Thoracic aorta (tissue), 2 donors: ENCODE data around the gene ABCA10. TPM values are rescaled to one million over a fixed set of nuclear protein-coding genes. Genes with fewer than 3 reads are reported as not detected.
"Not testable (repeated sequence)": the region's sequence is repeated elsewhere in the genome, so short reads cannot be mapped to it uniquely, and the experiment has no call there.

ENCODE experiments used
- ATAC-seq: fragments of 150-250 bp; one replicate; pipeline ENCODE4 v1.8.0; 2017; ENCODE audit warnings: low read depth; ENCODE audit not compliant: insufficient number of reproducible peaks, low FRiP score
- DNase-seq: peaks from one replicate; pipeline ENCODE4 v3.0.0-alpha.2; 2020; ENCODE audit warnings: low spot score
- H3K27ac ChIP-seq, 2 donors: fragments of 200-600 bp; sonication (generic); 1 replicate in 1 of 2; 2 replicates in 1 of 2; pipeline ENCODE4 v1.5.1; 2016; ENCODE audit warnings: mild to moderate bottlenecking in 2 of 2, moderate library complexity in 2 of 2
- H3K27me3 ChIP-seq: fragments of 200-600 bp; sonication (generic); replicated peaks from 2 replicates; pipeline ENCODE4 v1.6.0; 2016; ENCODE audit warnings: mild to moderate bottlenecking; ENCODE audit not compliant: insufficient read depth
- H3K36me3 ChIP-seq: fragments of 200-600 bp; sonication (generic); one replicate; pipeline ENCODE4 v1.5.1; 2016
- H3K4me1 ChIP-seq, 2 donors: fragments of 200-600 bp; sonication (generic); 1 replicate in 1 of 2; 2 replicates in 1 of 2; pipeline versions ENCODE4 v1.5.1 to v1.6.0; 2016; ENCODE audit warnings: low read depth in 2 of 2, mild to moderate bottlenecking in 1 of 2; ENCODE audit not compliant: control insufficient read depth in 1 of 2
- H3K4me3 ChIP-seq: fragments of 200-600 bp; sonication (generic); 2 replicates; pipeline ENCODE4 v1.5.1; 2016; ENCODE audit warnings: mild to moderate bottlenecking
- H3K9me3 ChIP-seq: fragments of 200-600 bp; sonication (generic); 2 replicates; pipeline ENCODE4 v1.5.1; 2016
- total RNA-seq, 2 donors: library from RNA; depleted of rRNA; stranded (reverse); fragments of >200 nt; gene quantifications; one replicate each; pipeline versions ENCODE4 v1.1.0 to v1.2.3, GENCODE V29; 2016
- TF ChIP-seq, protein P1 (sequence below): fragments of 200-600 bp; sonication (generic); IDR thresholded peaks from one replicate; pipeline ENCODE4 v1.5.1; 2019; ENCODE audit warnings: antibody characterized with exemption

ABCA10 gene, protein sequence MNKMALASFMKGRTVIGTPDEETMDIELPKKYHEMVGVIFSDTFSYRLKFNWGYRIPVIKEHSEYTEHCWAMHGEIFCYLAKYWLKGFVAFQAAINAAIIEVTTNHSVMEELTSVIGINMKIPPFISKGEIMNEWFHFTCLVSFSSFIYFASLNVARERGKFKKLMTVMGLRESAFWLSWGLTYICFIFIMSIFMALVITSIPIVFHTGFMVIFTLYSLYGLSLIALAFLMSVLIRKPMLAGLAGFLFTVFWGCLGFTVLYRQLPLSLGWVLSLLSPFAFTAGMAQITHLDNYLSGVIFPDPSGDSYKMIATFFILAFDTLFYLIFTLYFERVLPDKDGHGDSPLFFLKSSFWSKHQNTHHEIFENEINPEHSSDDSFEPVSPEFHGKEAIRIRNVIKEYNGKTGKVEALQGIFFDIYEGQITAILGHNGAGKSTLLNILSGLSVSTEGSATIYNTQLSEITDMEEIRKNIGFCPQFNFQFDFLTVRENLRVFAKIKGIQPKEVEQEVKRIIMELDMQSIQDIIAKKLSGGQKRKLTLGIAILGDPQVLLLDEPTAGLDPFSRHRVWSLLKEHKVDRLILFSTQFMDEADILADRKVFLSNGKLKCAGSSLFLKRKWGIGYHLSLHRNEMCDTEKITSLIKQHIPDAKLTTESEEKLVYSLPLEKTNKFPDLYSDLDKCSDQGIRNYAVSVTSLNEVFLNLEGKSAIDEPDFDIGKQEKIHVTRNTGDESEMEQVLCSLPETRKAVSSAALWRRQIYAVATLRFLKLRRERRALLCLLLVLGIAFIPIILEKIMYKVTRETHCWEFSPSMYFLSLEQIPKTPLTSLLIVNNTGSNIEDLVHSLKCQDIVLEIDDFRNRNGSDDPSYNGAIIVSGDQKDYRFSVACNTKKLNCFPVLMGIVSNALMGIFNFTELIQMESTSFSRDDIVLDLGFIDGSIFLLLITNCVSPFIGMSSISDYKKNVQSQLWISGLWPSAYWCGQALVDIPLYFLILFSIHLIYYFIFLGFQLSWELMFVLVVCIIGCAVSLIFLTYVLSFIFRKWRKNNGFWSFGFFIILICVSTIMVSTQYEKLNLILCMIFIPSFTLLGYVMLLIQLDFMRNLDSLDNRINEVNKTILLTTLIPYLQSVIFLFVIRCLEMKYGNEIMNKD (N-terminal part only)
- 1 to 10 TPM; 3.2 to 4.5 TPM for total RNA-seq

DNA sequence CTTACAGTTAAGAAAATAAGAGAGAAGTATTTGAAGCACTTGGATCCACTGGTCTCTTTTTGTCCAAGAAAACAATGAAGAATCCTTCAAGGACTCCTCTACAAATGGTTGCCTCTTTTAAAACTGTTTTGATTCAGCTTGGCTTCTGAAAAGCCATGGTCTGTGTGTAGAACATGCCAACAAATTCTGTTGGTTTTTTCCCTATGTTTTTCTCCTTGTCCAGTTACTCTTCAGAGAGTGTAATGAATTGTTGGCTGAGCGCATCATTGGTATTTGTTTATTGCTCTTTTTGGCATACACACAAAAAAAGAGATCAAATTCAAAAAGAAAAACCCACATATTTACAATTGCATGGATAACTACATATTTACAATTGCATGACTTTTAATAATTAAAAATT, at the start of gene ABCA10:
ABCA10 (minus strand) TSS at position 249 of the 400 bp plus-strand sequence. CDS start 3,466 bp downstream, outside the sequence.
- ATAC-seq (no peak), DNase-seq (no peak)
- Histone ChIP-seq H3K4me1 (no peaks in the 10 kb centered on the region), H3K36me3 (no peaks in the 10 kb centered on the region), H3K4me3 (no peak within 1 kb of the TSS), H3K9me3 (peaks cover 7% of the 10 kb centered on the region), H3K27me3 (no peaks in the 10 kb centered on the region), H3K27ac (no peak within 1 kb of the TSS)
- TF ChIP-seq, protein P1, sequence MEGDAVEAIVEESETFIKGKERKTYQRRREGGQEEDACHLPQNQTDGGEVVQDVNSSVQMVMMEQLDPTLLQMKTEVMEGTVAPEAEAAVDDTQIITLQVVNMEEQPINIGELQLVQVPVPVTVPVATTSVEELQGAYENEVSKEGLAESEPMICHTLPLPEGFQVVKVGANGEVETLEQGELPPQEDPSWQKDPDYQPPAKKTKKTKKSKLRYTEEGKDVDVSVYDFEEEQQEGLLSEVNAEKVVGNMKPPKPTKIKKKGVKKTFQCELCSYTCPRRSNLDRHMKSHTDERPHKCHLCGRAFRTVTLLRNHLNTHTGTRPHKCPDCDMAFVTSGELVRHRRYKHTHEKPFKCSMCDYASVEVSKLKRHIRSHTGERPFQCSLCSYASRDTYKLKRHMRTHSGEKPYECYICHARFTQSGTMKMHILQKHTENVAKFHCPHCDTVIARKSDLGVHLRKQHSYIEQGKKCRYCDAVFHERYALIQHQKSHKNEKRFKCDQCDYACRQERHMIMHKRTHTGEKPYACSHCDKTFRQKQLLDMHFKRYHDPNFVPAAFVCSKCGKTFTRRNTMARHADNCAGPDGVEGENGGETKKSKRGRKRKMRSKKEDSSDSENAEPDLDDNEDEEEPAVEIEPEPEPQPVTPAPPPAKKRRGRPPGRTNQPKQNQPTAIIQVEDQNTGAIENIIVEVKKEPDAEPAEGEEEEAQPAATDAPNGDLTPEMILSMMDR: no peak

DNA sequence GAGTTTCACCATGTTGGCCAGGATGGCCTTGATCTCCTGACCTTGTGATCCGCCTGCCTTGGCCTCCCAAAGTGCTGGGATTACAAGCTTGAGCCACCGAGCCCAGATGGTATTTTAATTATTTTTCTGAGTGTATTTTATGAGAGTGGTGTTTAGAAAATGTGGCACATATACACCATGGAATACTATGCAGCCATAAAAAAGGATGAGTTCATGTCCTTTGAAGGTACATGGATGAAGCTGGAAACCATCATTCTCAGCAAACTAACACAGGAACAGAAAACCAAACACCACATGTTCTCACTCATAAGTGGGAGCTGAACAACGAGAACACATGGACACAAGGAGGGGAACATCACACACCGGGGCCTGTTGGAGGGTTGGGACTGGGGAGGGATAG, 47.7 kb upstream of the ABCA10 start:
- not testable (repeated sequence) for H3K36me3 ChIP-seq, DNase-seq, H3K27ac ChIP-seq, H3K27me3 ChIP-seq, H3K9me3 ChIP-seq, H3K4me3 ChIP-seq, ATAC-seq, H3K4me1 ChIP-seq

DNA sequence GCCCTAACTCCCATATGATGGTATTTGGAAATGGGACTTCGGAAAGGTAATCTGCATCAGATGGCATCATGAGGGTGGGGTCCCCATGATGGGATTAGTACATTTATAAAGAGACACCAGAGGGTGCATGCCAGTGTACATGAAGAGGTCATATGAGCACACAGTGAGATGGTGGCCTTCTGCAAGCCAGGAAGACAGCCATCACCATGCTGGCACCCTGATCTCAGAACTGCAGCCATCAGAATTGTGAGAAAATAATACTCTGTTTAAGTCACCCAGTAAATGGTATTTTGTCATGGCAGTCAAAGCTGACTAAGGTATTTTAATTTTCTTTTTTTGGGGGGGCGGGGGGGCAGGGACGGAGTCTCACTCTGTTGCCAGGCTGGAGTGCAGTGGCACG, 47.1 kb upstream of the ABCA10 start:
- DNase-seq: no peak
- Histone ChIP-seq H3K27me3 (no peaks in the 10 kb centered on the region), H3K27ac (no peak overlapping the region), H3K4me1 (no peaks in the 10 kb centered on the region), H3K9me3 (no peaks in the 10 kb centered on the region), H3K4me3 (no peak overlapping the region), H3K36me3 (no peaks in the 10 kb centered on the region)
- no peak for ATAC-seq
- TF ChIP-seq, protein P1: no peak

DNA sequence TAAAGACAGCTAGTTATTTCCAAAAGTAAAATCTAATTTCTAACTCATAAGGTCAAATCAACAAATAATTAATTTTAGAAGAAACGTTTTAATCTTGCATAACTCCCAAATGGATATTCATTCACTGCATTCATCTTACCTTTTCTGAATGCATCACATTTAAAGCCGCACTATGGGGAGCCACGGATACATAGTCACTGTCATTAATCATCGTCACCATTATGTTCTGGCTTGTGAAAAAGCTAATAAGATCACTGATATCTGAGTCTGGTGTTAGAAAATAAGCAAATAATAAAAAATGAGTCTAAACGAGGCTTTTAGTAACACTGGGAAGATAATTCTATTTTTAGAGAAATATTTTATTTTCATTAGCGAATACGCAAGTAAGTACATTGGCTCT, 42.4 kb upstream of the ABCA10 start:
- ATAC-seq: no peak
- Histone ChIP-seq H3K4me3 (no peak overlapping the region), H3K27me3 (no peaks in the 10 kb centered on the region), H3K36me3 (no peaks in the 10 kb centered on the region), H3K9me3 (no peaks in the 10 kb centered on the region), H3K4me1 (peaks cover 0 to 4% of the 10 kb centered on the region in 2 donors), H3K27ac (no peak overlapping the region)
- TF ChIP-seq, protein P1: no peak
- DNase-seq: no peak

DNA sequence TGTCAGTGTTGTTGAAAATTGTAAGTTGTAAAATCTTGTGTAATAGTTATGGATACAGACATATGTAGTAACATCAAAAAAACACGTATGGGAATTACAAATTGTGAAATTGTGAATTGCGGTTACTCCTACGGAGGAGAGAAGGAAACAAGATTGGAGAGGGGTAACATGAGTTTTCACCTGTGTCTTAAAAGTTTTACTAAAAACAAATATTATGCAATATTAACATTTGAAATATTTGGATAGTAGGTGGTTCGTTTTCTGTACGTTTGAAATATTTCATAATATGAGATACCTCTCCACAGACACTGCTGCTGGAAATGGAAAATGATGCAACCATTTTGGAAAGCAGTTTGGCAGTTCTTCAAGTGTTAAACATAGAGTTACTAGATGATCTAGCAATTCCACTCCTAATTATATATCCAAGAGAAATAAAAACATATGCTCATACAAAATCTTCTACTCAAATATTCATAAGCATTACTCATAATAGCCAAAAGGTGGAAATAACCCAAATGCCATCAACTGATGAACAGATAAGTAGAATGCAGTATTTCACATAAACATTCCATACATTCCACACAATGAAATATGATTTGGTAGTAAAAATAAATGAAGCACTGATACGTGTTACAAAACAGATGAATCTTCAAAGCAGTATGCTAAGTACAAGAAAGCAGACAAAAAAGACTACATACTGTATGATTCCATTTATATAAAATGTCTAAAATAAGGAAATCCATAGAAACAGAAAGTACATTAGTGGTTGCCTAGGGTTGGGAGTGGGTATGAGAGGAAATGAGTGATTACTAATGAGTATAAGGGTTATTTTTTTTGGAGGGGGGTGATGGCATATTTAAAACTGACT, 40.7 kb upstream of the ABCA10 start:
- H3K36me3 ChIP-seq: no peaks in the 10 kb centered on the region
- H3K4me3 ChIP-seq: no peak overlapping the region
- TF ChIP-seq, protein P1: no peak
- DNase-seq: no peak
- ATAC-seq: no peak
- H3K27me3 ChIP-seq: no peaks in the 10 kb centered on the region
- H3K9me3 ChIP-seq: no peaks in the 10 kb centered on the region
- peaks cover 0 to 4% of the 10 kb centered on the region in 2 donors for H3K4me1 ChIP-seq
- H3K27ac ChIP-seq: no peak overlapping the region
